Activated CD4-positive, alpha-beta T cell treated with anti-CD3 and anti-CD28 coated beads for 4 hours (primary cell): ENCODE measurements around the gene HIVEP2.
"Not testable (repeated sequence)": the region's sequence is repeated elsewhere in the genome, so short reads cannot be mapped to it uniquely, and the experiment has no call there.

Experiments used
- DNase-seq, 2 donors: peaks; one replicate each; pipeline ENCODE4 v3.0.0-alpha.2; 2020

Gene HIVEP2, protein sequence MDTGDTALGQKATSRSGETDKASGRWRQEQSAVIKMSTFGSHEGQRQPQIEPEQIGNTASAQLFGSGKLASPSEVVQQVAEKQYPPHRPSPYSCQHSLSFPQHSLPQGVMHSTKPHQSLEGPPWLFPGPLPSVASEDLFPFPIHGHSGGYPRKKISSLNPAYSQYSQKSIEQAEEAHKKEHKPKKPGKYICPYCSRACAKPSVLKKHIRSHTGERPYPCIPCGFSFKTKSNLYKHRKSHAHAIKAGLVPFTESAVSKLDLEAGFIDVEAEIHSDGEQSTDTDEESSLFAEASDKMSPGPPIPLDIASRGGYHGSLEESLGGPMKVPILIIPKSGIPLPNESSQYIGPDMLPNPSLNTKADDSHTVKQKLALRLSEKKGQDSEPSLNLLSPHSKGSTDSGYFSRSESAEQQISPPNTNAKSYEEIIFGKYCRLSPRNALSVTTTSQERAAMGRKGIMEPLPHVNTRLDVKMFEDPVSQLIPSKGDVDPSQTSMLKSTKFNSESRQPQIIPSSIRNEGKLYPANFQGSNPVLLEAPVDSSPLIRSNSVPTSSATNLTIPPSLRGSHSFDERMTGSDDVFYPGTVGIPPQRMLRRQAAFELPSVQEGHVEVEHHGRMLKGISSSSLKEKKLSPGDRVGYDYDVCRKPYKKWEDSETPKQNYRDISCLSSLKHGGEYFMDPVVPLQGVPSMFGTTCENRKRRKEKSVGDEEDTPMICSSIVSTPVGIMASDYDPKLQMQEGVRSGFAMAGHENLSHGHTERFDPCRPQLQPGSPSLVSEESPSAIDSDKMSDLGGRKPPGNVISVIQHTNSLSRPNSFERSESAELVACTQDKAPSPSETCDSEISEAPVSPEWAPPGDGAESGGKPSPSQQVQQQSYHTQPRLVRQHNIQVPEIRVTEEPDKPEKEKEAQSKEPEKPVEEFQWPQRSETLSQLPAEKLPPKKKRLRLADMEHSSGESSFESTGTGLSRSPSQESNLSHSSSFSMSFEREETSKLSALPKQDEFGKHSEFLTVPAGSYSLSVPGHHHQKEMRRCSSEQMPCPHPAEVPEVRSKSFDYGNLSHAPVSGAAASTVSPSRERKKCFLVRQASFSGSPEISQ (N-terminal part only)

DNA sequence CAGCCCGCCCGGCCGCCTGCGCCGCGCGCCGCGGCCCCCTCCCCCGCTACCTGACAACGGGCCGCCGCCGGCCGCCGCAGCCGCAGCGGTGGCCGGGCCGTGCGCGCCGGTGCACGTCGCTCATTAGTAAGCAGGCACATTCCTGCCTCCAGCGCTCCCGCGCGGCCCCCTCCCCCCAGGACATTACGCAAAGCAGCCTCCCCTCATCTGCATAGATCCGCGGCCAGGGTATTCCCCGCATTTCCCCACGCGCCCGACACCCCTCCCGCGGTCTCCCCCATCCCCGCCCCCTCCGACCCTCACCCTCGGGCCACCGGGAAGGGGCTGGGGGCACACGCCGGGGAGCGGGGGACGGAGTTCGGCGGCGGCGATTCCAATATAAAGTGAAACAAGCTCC lies at the start of gene HIVEP2:
Gene HIVEP2, minus strand, starts transcription at position 128 of the 397 bp plus-strand sequence. CDS start 170,438 bp downstream, outside the sequence.
- peak; percentile 91 to 92 for DNase-seq

DNA sequence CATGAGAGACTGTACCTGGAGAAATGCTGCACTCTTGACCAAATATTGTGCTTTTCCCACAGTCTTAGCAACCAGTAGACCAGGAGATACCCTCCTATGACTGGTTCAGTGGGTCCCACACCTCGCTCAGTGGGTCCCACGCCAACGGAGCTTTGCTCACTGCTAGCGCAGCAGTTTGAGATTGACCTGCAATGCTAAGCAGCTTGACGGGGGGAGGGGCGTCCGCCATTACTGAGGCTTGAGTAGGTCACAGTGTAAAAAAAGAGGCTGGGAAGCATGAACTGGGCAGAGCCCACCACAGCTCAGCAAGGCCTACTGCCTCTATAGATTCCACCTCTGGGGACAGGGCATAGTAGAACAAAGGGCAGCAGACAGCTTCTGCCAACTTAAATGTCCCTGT lies 49.0 kb upstream of the HIVEP2 start:
- no peak for DNase-seq

DNA sequence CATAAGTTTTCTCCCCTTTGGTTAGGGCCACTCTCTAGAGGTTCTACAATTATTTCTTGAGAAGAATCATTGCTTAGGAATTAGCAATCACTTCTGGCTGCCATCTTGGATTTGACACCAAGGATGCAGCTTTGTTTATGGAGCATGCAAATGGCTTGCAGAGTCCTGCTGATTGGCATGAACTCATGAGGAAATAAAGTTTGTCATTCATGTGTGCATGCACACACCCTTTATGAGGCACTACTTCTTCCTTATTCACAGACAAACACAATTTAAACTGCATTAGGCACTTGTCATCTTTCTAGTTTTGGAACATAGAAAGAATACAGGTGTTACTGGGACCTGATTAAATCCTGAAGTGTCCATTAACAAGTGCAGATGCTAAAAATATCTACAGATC lies 42.5 kb upstream of the HIVEP2 start:
- no peak for DNase-seq

DNA sequence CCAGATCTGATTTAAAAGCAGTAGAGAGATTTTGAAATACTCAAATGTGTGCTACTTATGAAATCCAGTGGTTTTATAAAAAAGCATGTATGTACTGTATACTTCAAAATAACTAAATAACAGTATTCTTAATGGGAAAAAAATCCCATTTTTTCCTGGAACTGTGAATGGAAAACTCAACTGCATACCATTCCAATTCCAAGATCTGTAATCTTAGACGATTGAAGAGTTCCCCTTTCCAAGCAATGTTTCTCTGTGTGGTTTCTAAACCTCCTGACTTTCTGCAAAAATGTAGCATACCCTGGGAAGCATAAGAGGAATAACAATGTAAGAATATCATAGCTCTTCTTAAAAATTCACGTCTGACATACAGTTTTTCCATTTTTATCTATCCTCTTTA lies 40.3 kb upstream of the HIVEP2 start:
- no peak for DNase-seq

DNA sequence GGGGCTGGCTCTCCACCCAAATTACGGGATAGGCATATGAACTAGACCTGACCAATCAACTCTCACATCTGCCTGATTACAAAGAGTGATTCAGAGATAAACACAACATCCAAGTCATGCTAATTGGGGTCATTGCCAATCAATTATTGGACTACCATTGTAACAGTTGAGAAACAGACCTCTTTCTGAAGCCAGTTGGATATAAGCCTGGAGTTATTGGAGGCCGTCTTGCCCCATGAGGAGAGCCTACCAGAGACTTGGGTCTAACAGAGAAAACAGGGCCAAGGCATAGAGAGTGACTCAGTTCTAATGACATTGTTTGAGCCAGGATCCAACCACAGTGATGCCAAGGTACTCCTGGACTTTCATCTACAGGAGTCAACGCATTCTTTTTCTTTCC lies 39.4 kb upstream of the HIVEP2 start:
- DNase-seq, result no peak

DNA sequence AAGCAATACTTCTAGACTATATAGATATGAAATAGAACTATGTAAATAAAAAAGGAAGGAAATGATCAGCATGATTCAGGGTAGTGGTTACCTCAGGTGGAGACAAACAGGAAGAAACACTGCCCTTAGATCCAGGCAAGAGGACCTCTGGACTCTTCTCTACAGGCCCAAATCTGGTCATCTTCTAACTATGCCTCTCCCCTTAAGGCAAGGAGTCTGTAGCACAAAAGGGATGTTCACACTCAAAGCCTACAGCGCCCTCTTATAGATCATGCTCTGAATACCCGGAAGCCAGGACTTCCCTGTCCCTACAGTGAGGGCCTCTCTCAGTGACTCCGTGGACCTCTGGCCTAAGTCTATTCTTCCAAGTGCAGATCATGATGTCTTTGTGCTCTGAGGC lies 30.4 kb upstream of the HIVEP2 start:
- DNase-seq, result no peak

DNA sequence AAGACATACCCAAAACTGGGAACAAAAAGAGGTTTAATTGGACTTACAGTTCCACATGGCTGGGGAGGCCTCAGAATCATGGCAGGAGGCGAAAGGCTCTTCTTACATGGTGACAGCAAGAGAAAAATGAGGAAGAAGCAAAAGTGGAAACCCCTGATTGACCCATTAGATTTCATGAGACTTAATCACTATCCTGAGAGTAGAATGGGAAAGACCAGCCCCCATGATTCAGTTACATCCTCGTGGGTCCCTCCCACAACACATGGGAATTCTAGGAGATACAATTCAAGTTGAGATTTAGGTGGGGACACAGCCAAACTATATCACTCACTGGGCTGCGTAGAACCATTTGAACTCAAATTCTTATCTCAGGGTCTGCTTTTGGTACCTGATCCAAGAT lies 26.0 kb upstream of the HIVEP2 start:
- not testable (repeated sequence) for DNase-seq

DNA sequence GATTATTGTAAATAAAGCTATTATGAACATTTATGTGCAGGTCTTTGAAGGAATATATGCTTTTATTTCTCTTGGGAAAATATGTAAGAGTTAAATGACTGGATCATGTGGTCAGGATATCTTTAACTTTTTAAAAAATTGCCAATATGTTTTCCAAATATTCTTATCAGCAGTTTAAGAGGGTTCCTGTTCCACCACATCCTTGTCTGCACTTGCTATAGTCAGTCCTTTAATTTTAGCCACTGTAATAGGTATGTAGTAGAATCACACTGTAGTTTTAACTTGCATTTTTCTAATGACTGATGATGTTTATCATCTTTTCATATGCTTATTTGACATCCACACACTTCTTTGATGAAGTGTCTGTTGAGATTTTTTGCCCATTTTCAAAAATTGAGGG lies 23.6 kb upstream of the HIVEP2 start:
- no peak for DNase-seq

DNA sequence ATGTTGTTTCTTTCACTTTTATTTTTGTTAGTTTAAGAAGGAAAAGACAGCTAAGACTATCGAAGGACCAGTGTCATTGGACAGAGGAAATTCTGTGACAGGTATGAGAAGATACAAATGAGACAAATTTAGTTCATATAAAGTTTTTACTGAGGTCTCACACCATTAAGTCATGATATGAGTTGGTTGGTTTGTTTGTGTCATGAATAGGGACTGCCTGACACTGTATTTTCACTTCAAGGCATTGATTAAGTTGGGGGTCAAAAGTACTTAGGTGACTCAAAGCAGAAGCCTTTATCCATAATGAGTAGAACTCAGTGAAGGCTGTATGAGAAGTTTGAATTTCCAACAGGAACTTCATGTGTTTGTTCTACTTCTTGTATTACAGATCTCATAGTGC lies 21.3 kb upstream of the HIVEP2 start:
- DNase-seq, result no peak

DNA sequence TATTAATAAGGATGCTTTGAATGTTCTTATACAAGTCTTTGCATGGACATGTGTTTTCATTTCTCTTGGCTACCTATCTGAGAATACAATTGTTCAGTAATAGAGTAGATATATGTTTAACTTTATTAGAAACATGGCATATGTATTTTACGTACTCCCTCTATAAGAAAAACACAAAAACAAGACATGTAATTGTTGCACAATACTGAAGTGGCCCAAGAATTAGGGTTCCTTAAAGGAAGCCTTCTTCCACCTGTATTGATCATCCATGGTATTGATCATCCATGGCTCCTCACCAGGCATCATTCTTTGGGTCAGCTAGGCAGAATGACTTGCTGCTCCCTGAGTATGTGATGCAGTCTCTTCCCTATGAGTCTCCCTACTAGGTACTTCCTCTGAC lies 20.2 kb upstream of the HIVEP2 start:
- DNase-seq, result no peak

DNA sequence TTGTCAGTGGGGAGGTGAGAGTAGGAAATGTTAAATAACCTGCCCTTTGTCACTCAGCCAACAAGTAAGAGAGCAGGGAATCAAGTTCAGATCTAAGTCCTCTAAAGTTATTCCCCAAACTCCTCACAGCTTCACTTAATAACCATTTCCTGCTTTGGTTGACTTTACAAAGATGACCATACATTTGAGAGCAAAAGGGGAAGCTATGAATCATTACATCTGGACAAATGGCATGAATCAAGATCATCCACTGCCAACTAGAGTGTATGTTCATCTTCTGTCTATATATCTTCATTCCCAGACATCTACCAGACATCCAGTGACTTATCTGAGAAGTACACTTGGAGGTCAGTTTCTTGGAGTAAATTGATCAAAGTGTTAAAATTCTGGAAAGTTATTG lies 15.1 kb upstream of the HIVEP2 start:
- DNase-seq, result no peak

DNA sequence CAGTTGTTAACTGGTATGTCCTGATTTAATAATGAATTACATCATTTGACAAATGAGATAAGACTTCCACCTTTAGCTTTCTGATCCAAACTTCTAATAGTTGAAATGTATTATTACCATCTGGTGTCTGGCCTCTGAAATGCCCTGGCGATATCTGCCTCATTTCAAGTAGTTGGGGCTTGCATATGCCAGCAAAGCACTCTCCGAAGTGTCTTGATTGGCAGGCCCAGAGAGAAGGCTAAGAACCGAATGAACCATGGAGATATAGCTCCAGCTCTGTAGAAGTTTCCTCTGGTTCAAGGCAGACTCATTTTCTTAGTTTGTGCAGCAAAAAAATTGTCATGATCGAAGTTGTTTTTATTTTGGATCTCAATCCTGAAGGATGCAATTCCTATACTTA lies 13.4 kb upstream of the HIVEP2 start:
- DNase-seq, result no peak

DNA sequence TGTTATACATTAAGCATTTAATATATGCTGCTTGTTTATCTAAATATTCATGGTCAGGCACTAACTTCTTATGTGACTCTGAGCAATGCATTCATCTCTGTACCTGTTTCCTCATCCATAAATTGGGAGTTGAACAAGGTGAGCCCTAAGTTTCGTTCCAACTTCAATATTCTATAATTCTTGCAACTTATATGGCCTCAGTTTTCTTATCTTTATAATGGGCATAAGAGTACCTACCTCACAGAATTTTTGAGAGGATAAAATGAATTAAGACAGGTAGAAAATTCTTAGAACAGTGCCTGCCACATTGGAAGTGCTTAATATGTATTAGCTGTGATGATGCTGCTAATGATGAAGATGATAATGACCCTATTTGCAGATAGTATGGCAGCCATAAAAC lies 11.8 kb upstream of the HIVEP2 start:
- no peak for DNase-seq

DNA sequence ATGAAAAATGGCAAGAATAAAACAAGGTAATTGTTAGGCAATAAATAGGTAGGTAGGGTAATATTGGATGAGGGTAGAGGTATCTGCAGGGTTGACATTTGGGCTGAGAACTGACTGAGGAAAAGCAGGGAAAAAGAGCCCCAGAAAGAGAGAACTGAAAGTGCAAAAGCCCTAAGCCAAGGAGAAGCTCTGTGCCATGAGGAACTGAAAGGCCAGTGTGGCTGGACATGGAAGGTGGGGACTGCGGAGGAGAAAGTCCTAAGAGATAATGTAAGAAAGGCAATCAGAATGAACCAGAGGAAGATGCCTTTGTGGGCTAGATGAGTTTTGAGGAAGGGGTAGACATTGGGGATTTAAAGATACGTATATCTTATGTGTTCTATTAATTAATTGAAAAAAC lies 9.9 kb upstream of the HIVEP2 start:
- no peak for DNase-seq

DNA sequence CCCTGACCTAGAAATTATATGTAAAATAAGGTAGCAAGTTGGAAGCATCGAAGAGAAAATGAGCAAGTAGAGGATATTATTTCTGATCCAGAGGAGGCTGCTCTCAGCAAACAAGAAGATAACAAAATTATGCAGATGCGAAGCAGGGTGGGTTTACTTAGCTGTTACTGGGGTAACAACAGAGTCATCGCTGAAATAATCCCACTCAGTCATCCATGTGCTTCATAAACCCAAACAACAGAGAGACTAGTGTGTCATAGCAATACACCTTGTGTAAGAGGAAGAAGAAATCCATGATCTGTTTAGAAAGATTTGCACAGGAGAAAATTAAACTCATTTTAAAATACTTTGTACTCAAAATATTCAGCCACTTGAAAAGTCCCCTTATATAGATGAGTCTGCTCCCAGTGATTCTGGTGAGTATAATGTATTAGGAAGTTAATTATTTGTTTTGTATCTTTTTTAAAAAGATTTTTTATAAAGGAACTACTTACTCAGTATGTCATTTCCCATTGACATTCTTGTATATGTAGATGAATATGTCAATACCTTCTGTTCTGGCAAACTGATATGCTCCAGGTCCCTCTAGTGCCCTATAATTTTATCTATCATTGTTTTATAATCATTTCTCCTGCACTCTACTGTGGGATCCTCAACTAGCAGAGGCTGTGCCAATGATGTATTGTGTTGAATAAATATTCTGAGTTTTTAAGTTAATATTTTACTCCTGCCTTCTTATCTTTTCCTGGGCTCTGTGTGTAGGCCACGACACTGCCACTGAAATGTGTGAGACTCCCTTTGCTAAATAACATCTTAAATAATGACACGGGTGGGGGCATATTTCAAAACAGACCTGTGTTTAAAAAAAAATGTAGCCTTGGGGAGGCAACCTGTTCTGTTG lies 8.6 kb upstream of the HIVEP2 start:
- DNase-seq, result no peak

DNA sequence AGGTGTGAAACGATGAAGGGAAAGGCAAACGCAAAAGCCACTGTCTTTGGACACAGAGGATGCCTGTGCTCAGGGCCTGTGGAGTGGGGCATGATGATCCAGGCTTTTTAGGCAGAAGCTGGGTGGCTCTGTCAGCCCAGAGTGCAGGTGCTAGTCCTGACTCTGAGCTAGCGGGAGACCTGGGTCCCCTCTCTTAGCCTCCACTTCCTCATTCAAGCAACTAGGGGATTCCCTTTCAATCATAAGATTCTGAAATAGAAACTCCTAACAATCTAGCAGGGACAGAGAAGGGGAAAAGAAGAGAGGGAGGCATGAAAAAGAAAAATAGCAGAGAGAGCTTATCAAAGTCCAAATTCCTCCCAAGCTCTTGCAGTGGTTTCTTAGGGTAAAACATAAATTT lies 7.6 kb upstream of the HIVEP2 start:
- DNase-seq, result no peak

DNA sequence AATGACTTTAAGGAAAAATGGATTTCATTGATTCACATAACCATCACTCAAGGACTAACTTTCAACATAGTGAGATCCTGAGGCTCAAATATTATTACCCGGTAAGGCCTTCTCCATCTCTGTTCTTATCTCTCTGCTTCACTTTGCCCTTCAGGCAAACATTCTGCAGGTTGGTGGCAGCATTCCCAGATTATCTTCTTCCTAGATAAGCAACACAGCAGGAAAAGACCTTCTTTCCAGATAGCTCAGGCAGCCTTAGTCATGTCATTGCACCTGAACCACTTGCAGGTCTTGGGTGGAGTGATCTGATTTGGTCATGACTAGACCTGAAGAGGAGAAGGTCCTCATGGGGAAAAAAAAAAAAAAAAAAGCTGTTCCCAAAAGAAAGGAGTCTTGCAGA lies 5.3 kb upstream of the HIVEP2 start:
- no peak for DNase-seq

DNA sequence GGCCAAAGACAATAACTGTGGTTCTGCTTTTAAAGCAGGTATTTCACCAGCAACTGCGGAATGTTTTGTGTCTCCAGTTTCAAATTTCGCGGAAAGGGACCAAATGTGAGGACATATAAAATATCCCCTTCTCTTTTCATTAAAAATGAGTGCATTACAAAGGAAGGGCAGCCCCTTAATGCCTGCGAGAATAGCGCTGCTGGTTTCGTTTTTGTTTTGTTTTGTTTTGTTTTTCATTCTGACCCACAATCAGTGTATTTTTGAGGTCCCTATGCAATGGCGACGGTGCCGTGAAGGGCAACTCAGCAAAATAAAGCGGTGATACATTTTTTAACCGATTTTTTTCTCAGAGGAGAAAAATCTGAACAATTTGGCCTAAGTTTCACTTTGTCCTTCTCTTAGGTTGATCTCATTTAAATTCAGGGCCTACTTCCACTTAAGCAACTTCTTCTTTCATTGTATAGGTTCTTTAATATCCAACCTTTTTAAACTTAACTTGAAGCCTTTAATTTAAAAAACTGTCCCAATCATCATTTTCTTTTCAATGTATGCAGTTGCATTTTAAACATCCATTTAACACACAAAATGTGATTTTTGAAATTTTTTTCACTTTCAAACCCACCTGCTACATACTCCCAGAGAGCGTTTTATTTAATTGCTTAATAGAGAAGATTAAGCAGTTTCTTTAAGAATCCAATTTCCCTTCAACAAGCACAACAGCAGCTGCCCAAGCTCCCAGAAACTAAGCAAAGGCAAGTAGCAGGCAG lies 2.9 kb upstream of the HIVEP2 start:
- no peak for DNase-seq

DNA sequence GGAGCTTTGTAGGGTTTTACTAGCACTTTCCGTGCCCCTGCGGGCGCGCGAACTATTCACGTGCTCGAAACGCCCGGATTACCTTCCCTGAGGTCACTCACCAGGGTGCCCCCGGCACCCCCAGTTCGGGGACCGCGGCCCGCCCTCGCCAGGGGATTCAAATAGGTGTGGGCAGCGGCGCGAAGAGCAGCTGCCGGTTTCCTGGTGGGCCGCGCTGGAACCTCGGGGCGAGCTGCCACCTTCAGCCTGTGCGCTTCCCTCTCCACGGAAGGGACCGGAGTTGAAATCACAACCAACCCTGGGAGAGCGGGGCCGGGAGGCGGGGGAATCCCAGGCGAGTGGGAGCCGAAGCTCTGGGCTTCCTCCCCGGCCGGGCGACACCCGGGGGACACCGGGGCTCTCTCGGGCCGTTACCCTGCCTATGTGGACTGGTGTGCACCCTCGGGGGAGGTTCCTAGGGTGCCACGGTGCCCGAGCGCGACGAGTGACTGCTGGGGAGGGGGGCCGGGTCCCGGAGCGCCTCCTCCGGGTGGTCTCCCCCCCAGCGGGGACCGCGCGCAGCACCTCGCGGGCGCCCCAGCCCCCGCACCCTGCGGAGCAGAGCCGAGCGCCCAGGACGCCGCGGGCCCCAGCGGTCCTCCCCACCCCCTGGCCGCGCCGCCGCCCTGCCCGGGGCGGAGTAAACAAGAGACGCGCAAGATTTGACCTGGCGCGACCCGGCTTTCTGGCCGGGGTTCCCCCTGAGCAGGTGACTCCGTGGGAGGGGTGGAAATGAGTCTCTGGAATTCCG lies 2.1 kb upstream of the HIVEP2 start:
- peak; percentile 80 to 82 for DNase-seq

DNA sequence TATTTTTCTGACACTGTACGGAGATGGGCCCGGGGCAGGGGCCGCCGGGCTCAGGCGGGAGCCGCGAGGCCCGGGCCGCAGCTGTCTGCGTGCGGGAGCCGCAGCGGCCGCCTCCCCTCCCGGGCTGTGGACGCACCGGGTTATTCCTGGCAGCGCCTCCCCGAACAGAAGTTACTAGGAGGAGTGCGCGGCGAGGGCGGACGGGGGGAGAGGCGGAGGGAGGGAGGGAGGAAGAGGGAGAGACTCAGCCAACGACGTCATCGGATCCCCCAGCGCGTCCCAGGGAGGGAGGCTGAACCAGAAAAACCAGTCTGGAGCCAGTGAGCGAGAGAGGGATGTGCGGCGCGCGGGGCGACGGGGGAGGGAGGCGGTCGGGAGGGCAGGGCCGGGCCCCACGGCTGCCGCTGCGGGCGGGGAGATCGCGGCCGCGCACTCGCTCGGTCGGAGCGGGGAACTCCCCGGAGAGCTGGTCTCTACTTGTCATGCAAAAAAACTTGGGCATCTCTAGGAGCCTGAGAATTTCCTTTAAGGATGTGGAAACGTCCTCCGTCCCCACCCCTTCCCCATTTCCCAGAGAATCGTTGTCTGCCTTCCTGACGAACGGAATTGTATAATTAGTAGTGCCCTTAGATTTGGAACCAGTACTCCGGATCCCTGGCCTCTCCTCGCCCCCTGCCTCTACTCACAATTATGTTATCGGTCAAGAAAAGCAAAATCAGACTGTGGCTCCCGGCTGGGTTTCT lies 1.4 kb upstream of the HIVEP2 start:
- peak; percentile 94 for DNase-seq
